Thyroid gland (tissue), 4 donors: Measurements from ENCODE around the gene SMARCAD1. TPM values are rescaled to one million over a fixed set of nuclear protein-coding genes. Genes with fewer than 3 reads are reported as not detected.

Experiments
- DNase-seq, 2 donors: peaks; one replicate each; pipeline ENCODE4 v3.0.0-alpha.2; 2019
- H3K27ac ChIP-seq, 3 donors: fragments of 200-600 bp; sonication (generic); 1 replicate in 2 of 3; 2 replicates in 1 of 3; pipeline ENCODE4 v1.5.1; 2016 to 2019; ENCODE audit warnings: mild to moderate bottlenecking in 1 of 3, moderate library complexity in 1 of 3
- H3K27me3 ChIP-seq: fragments of 200-600 bp; sonication (generic); one replicate; pipeline ENCODE4 v1.5.1; 2019
- H3K36me3 ChIP-seq, 2 donors: fragments of 200-600 bp; sonication (generic); one replicate each; pipeline ENCODE4 v1.5.1; 2016 to 2019
- H3K4me1 ChIP-seq, 2 donors: fragments of 200-600 bp; sonication (generic); one replicate each; pipeline ENCODE4 v1.5.1; 2017 to 2019
- H3K4me3 ChIP-seq, 3 donors: fragments of 200-600 bp; sonication (generic); replicated peaks in 1 of 3; 1 replicate in 2 of 3; 2 replicates in 1 of 3; pipeline ENCODE4 v1.5.1; 2016; ENCODE audit warnings: mild to moderate bottlenecking in 1 of 3
- H3K9me3 ChIP-seq: fragments of 200-600 bp; sonication (generic); one replicate; pipeline ENCODE4 v1.5.1; 2017
- CTCF ChIP-seq, 6 experiments: fragments of 200-600 bp in 3 of 6; fragments of 450-650 bp in 3 of 6; sonication (generic) in 3 of 6; IDR thresholded peaks; one replicate each; pipeline ENCODE4 v1.5.1; 2016 to 2019; ENCODE audit warnings: antibody characterized with exemption in 6 of 6, mild to moderate bottlenecking in 2 of 6, inconsistent platforms in 1 of 6, moderate library complexity in 1 of 6
- POLR2A ChIP-seq, 2 donors: fragments of 450-650 bp; IDR thresholded peaks; one replicate each; pipeline ENCODE4 v1.6.1; 2017; ENCODE audit warnings: antibody characterized with exemption in 2 of 2, mild to moderate bottlenecking in 2 of 2, moderate library complexity in 1 of 2
- WGBS, 2 donors: methylation state at CpG; one replicate each; pipeline ENCODE4 v1.1.5; 2017; 5-methylcytosine and 5-hydroxymethylcytosine counted together
- intact Hi-C: fragments of 100-400 bp; cut with DNase I; formaldehyde crosslinking; loops from one replicate; pipeline ENCODE4 v1.15.1; 2023
- total RNA-seq, 4 donors: library from RNA; depleted of rRNA; stranded (reverse); fragments of >200 nt; gene quantifications; one replicate each; pipeline ENCODE4 v1.2.3, GENCODE V29; 2016

SMARCAD1 gene
- total RNA-seq, 4 donors from 2014 or later: 35.1 to 46.5 (median 40.2) TPM

GRCh38 chr4:94211861-94212260, 4.2 kb downstream of the SMARCAD1 start:
- no peaks in the 10 kb centered on the region for H3K27me3 ChIP-seq
- no peaks in the 10 kb centered on the region for H3K9me3 ChIP-seq
- H3K4me1 ChIP-seq: peaks cover 5 to 14% of the 10 kb centered on the region in 2 donors
- TF ChIP-seq POLR2A (IDR thresholded peaks at IDR 0.05) (no peak), CTCF (IDR thresholded peaks at IDR 0.05) (no peak)
- H3K27ac ChIP-seq: no peak overlapping the region
- WGBS, 2 donors: 71 to 96% methylated on average over 2 of the region's 2 CpGs
- no peak for DNase-seq
- no peak overlapping the region for H3K4me3 ChIP-seq
- intact Hi-C loops: no loop called here
- peaks cover 12 to 20% of the 10 kb centered on the region in 2 donors for H3K36me3 ChIP-seq

GRCh38 chr4:94214703-94215319, 7.1 kb downstream of the SMARCAD1 start:
- Histone ChIP-seq H3K4me1 (no peaks in the 10 kb centered on the region), H3K36me3 (peaks cover 12 to 20% of the 10 kb centered on the region in 2 donors), H3K27me3 (no peaks in the 10 kb centered on the region), H3K4me3 (no peak overlapping the region), H3K27ac (no peak overlapping the region), H3K9me3 (no peaks in the 10 kb centered on the region)
- 91 to 92% methylated on average over 5 of the region's 5 CpGs for WGBS, 2 donors
- intact Hi-C loops: no loop called here
- TF ChIP-seq CTCF (IDR thresholded peaks at IDR 0.05) (no peak), POLR2A (IDR thresholded peaks at IDR 0.05) (no peak)
- DNase-seq: no peak

- WGBS, 2 donors: 93 to 98% methylated on average over 3 of the region's 3 CpGs
- H3K4me1 ChIP-seq: no peaks in the 10 kb centered on the region
Observed at GRCh38 chr4:94216394-94216793, 8.7 kb downstream of the SMARCAD1 start.

DNA sequence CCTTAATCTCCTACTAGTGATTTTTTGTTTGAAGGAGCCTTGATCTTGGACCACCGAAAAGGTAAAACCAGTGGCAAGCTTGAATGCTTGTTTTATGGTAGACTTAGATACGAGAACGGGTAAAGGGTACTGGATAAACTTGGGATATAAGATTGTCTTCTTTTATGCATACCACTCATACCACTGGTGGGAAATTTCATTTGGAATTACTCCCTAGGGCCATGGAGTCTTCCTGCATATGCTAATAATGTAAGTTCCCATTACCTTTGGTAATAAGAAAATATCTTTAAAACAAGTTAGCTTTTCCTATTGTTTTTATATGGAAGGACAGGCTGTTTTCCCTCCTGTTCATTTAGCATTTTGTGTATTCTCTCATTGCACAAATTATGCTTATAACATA, 11.7 kb downstream of the SMARCAD1 start:
- Histone ChIP-seq H3K9me3 (no peaks in the 10 kb centered on the region), H3K36me3 (peaks cover 3 to 4% of the 10 kb centered on the region in 2 donors), H3K4me3 (no peak overlapping the region), H3K27me3 (no peaks in the 10 kb centered on the region), H3K27ac (no peak overlapping the region), H3K4me1 (no peaks in the 10 kb centered on the region)
- DNase-seq: no peak
- 89 to 96% methylated on average over 3 of the region's 3 CpGs for WGBS, 2 donors
- intact Hi-C loops: no loop called here
- TF ChIP-seq POLR2A (IDR thresholded peaks at IDR 0.05) (no peak), CTCF (IDR thresholded peaks at IDR 0.05) (no peak)

More at GRCh38 chr4:94216394-94216793, 8.7 kb downstream of the SMARCAD1 start:
- no peak overlapping the region for H3K4me3 ChIP-seq
- DNase-seq: no peak
- H3K27me3 ChIP-seq: no peaks in the 10 kb centered on the region
- no peak overlapping the region for H3K27ac ChIP-seq
- TF ChIP-seq CTCF (IDR thresholded peaks at IDR 0.05): no peak
- TF ChIP-seq POLR2A (IDR thresholded peaks at IDR 0.05): no peak
- intact Hi-C loops: no loop called here
- no peaks in the 10 kb centered on the region for H3K9me3 ChIP-seq
- peaks cover 15 to 24% of the 10 kb centered on the region in 2 donors for H3K36me3 ChIP-seq

- Histone ChIP-seq H3K27me3 (no peaks in the 10 kb centered on the region), H3K4me1 (no peaks in the 10 kb centered on the region), H3K9me3 (no peaks in the 10 kb centered on the region), H3K27ac (no peak overlapping the region), H3K36me3 (peaks cover 3 to 4% of the 10 kb centered on the region in 2 donors), H3K4me3 (no peak overlapping the region)
- TF ChIP-seq POLR2A (IDR thresholded peaks at IDR 0.05): no peak
- no peak for TF ChIP-seq CTCF (IDR thresholded peaks at IDR 0.05)
- no peak for DNase-seq
- intact Hi-C loops: no loop called here
- 90 to 100% methylated on average over 1 of the region's 1 CpG for WGBS, 2 donors
Observed at GRCh38 chr4:94221916-94222315, 14.3 kb downstream of the SMARCAD1 start.
